Esophagus squamous epithelium (tissue), 4 donors: ENCODE measurements around the gene ITPK1.

Source experiments
- CTCF ChIP-seq, 6 experiments: fragments of 450-650 bp in 4 of 6; fragments of 200-600 bp in 2 of 6; sonication (generic) in 2 of 6; IDR thresholded peaks; one replicate each; pipeline ENCODE4 v1.5.1; 2016 to 2019; ENCODE audit warnings: antibody characterized with exemption in 6 of 6, mild to moderate bottlenecking in 4 of 6, moderate library complexity in 4 of 6
- POLR2A ChIP-seq, 4 donors: fragments of 450-650 bp; IDR thresholded peaks; one replicate each; pipeline ENCODE4 v1.6.1; 2017; ENCODE audit warnings: antibody characterized with exemption in 4 of 4, mild to moderate bottlenecking in 4 of 4, moderate library complexity in 3 of 4

DNA sequence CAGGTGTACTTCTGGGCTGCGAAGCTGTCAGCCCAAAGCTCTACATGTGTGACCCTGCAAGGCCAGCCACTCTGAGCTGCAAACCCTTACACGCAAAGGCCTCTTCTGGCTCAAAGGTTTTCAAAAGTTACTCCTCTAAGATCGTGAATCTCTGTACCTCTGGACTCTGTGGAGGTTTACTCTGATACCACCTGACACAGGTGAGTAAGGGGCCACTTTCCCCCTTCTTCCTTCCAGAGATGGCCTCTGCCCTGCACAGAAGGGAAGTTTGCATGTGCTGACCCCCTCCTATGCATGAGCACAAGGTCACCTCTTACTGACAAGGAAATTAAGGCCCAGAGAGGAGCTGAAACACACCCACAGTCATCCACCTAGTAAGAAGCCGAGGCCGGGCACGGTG is 14.5 kb downstream of the ITPK1 start:
- TF ChIP-seq CTCF (IDR thresholded peaks at IDR 0.05) (no peak), POLR2A (IDR thresholded peaks at IDR 0.05) (no peak)
